ENCODE measurements around the gene G2E3. TPM values are rescaled to one million over a fixed set of nuclear protein-coding genes. Genes with fewer than 3 reads are reported as not detected.

Gene G2E3
- total and polyA plus RNA-seq, 2 of the 13 experiments (the other 11 are each of a cell fraction or from before 2014, with no cell fraction given) = 22.8 to 63.0 TPM

GRCh38 chr14:30558675-30559555 is at the start of gene G2E3 (continued):
- TF ChIP-seq HOXA5 (CRISPR knock-in tag; IDR thresholded peaks at IDR 0.05) (peak; percentile 96), USF2 (IDR thresholded peaks at IDR 0.05; ENCODE audit: low read depth, low read length) (no peak), USF2 (CRISPR knock-in tag; IDR thresholded peaks at IDR 0.05; ENCODE audit: borderline replicate concordance) (no peak; the same call in 1 of the 2 replicates), E2F5 (CRISPR knock-in tag; conservative IDR thresholded peaks at IDR 0.05) (peak; percentile 92), RARG (CRISPR knock-in tag; IDR thresholded peaks at IDR 0.05; ENCODE audit: low read depth) (0 out of 2 replicates have a peak, but pooled peaks have one; percentile 34), MBD4 (IDR thresholded peaks at IDR 0.05; ENCODE audit: borderline replicate concordance, low read length) (no peak), NR0B2 (CRISPR knock-in tag; IDR thresholded peaks at IDR 0.05) (peak; percentile 96), ZBTB14 (CRISPR knock-in tag; IDR thresholded peaks at IDR 0.05) (peak; percentile 35; the same call in 1 of the 2 replicates), PBX2 (CRISPR knock-in tag; IDR thresholded peaks at IDR 0.05) (no peak; the same call in 1 of the 2 replicates), FOXJ3 (CRISPR knock-in tag; IDR thresholded peaks at IDR 0.05; ENCODE audit: borderline replicate concordance) (peak; percentile 80), LRRFIP1 (CRISPR knock-in tag; conservative IDR thresholded peaks at IDR 0.05) (no peak), MIER3 (CRISPR knock-in tag; IDR thresholded peaks at IDR 0.05; ENCODE audit: borderline replicate concordance) (peak; percentile 80; the same call in 1 of the 2 replicates), ATF4 (CRISPR knock-in tag; IDR thresholded peaks at IDR 0.05) (peak in 1 of 2 experiments; percentile 81; a peak in 2 of 4 replicates), ZNF546 (CRISPR knock-in tag; conservative IDR thresholded peaks at IDR 0.05) (peak; percentile 84; the same call in 1 of the 2 replicates), ZFP90 (CRISPR knock-in tag; IDR thresholded peaks at IDR 0.05; ENCODE audit: borderline replicate concordance) (peak; percentile 97), NFRKB (IDR thresholded peaks at IDR 0.05) (no peak; the same call in 1 of the 2 replicates), ZNF746 (CRISPR knock-in tag; IDR thresholded peaks at IDR 0.05) (peak; percentile 94; the same call in 1 of the 2 replicates), KLF12 (CRISPR knock-in tag; IDR thresholded peaks at IDR 0.05; ENCODE audit: borderline replicate concordance) (peak; percentile 96)
